HG02840 (cell line): ENCODE data around the gene CD276.
"Not testable (repeated sequence)": the region's sequence is repeated elsewhere in the genome, so short reads cannot be mapped to it uniquely, and the experiment has no call there.

ENCODE experiments used
- ATAC-seq: cut with Tn5 transposase; IDR thresholded peaks from one replicate; pipeline ENCODE4 v1.9.1; 2021; ENCODE audit warnings: mild to moderate bottlenecking, moderate library complexity, moderate number of reproducible peaks; ENCODE audit not compliant: unreplicated experiment, low FRiP score

Gene CD276

GRCh38 chr15:73708691-73709090 is 24.5 kb downstream of the CD276 start:
- ATAC-seq = no peak

- no peak for ATAC-seq
These were observed 25.1 kb downstream of the CD276 start for GRCh38 chr15:73709241-73709640.

- no peak for ATAC-seq
These were observed 25.5 kb downstream of the CD276 start for GRCh38 chr15:73709686-73710085.

GRCh38 chr15:73710321-73710720 is 26.1 kb downstream of the CD276 start:
- ATAC-seq = no peak

GRCh38 chr15:73711526-73711925 is 27.3 kb downstream of the CD276 start:
- ATAC-seq = no peak

GRCh38 chr15:73712107-73712506 is 27.9 kb downstream of the CD276 start:
- ATAC-seq = no peak

- ATAC-seq = no peak
These were observed 30.6 kb downstream of the CD276 start for GRCh38 chr15:73714695-73715301.

GRCh38 chr15:73715417-73715816 is 31.2 kb downstream of the CD276 start:
- ATAC-seq = no peak

GRCh38 chr15:73716417-73716816 is 32.2 kb downstream of the CD276 start:
- ATAC-seq = no peak

- no peak for ATAC-seq
These were observed 33.0 kb downstream of the CD276 start for GRCh38 chr15:73717206-73717605.

- no peak for ATAC-seq
These were observed 33.6 kb downstream of the CD276 start for GRCh38 chr15:73717802-73718201.

GRCh38 chr15:73718694-73719093 is 34.5 kb downstream of the CD276 start:
- no peak for ATAC-seq

GRCh38 chr15:73722425-73722824 is 38.2 kb downstream of the CD276 start:
- ATAC-seq = no peak

- no peak for ATAC-seq
These were observed 39.0 kb downstream of the CD276 start for GRCh38 chr15:73723191-73723590.

- no peak for ATAC-seq
These were observed 40.0 kb downstream of the CD276 start for GRCh38 chr15:73724212-73724611.

- ATAC-seq = no peak
These were observed 43.3 kb downstream of the CD276 start for GRCh38 chr15:73727330-73727976.

GRCh38 chr15:73732051-73732450 is 47.9 kb downstream of the CD276 start:
- not testable (repeated sequence) for ATAC-seq

- no peak for ATAC-seq
These were observed 48.7 kb downstream of the CD276 start for GRCh38 chr15:73732930-73733329.

- no peak for ATAC-seq
These were observed 53.4 kb downstream of the CD276 start for GRCh38 chr15:73737535-73737934.

- no peak for ATAC-seq
These were observed 56.2 kb downstream of the CD276 start for GRCh38 chr15:73740152-73741048.

- ATAC-seq = no peak
These were observed 57.2 kb downstream of the CD276 start for GRCh38 chr15:73741321-73741836.
